Brain pericyte (primary cell): ENCODE measurements around the gene STK38L.

Experiments used
- DNase-seq: peaks from one replicate; pipeline ENCODE4 v3.0.0-alpha.2; 2012; ENCODE audit warnings: low read depth, low spot score

Gene STK38L

DNA sequence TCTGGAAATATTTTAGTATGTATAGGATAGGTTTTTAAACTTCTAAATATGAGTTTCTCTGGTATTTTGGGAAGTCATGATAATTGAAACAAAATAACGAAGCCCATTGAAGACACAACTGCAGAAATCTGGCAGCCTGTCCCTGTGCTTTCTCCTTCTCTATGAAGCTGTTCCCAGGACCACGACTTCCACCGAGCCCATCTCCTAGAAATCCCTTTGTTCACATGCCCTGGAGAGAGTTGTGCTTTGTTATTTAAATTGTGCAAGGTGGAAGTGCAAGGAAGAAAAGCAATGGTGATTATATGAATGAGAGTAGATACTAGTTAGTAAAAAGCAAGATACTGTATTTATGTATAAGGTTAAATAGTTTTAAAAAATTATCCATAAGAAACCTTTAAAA is 32.2 kb downstream of the STK38L start:
- no peak for DNase-seq

- no peak for DNase-seq
These were observed 33.8 kb downstream of the STK38L start for GRCh38 chr12:27277846-27278260.

DNA sequence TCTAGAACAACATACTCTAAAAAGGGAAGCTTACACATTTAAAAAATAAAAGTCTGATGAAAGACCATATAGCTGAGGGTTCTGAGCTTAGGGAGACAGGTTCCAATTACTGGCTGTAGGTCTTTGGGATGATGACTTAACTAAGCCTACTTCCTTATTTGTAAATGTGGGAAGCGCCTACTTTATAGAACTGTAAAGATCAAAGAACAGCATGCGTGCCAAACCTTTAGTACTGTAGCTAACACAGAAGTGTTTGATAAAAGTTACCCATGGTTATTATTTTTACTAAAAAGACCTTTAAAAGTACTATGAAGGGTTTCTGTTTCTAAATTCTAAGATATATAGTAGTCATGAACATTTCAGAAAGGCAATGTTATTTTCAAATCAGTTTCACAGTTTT is 35.7 kb downstream of the STK38L start:
- no peak for DNase-seq

DNA sequence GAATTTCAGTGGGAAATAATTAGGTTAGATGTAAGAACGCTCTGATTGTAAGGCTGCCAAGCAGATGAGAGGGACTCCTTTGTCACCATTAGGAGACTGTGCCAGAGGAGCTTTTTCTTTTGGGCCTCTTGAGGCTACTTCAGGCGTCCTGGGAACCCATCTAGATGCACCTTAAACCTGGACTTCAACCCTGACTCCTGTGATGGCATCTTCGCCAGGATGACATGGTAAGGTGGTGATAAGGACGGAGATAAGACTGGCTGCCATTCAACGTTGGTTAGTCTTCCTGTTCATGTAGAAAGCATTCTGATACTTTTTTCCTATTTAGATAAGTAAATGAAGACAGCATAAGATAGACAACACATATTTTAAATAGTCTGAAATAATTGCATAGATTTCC is 36.3 kb downstream of the STK38L start:
- DNase-seq, result no peak

GRCh38 chr12:27282754-27283153 is 38.7 kb downstream of the STK38L start:
- no peak for DNase-seq

DNA sequence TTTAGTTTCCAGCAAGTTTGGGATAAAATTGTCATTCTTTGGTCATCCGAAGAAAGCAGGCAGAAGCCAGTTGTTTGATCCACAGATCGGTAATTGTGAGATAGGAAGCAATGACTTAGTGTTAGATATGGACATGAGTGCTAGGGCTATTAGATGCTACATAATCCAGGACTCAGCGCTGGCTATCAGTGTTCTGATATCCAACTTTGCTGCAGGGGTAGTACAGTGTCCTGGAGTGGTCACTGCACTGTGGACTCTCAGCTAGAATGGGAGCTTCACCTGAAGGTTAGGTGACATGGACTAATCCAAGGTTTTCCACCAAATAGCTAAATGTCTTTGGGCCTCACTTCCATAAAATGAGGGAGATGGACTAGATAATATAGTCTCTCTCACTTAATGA is 39.9 kb downstream of the STK38L start:
- no peak for DNase-seq

DNA sequence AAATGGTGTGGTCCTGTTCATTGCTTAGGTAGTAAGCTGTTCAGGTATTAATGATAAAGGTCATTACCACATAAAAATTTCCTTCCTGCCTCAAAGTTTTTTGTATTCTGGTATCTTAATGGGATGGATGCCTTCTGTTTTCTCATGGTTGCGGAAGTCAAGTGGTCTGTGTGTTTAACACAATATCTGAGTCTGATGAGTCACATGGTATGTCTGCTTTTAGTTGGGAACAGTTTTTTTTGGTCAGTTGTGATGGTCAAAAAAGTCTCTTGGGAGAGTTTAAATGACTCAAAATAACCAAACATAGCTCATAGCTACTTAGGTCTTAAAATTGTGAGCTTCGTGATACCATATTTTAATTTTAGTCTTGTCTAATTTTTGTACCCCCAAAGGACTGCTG is 40.7 kb downstream of the STK38L start:
- DNase-seq, result no peak

GRCh38 chr12:27285403-27285802 is 41.3 kb downstream of the STK38L start:
- no peak for DNase-seq

DNA sequence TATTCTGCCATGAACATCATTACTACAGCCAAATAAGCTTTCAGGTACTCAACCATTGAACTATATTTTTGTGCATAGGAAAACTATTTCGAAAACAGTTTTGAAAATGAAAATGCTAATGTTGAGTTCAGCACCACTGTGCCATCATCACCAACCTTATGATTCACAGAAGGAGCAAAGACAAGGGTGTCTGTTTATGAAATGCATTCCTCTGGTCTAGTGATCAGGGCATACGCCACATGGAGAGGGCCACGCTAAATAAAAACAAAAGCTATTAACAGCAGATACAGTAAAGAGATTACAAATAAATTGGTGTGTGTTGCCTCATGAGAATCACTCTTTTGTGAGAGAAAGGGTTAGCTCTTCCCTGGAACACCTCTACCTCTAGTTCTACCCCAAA is 45.3 kb downstream of the STK38L start:
- DNase-seq, result no peak

- no peak for DNase-seq
These were observed 46.5 kb downstream of the STK38L start for GRCh38 chr12:27290501-27291168.

GRCh38 chr12:27291862-27292261 is 47.8 kb downstream of the STK38L start:
- no peak for DNase-seq

- DNase-seq, result no peak
These were observed 48.6 kb downstream of the STK38L start for GRCh38 chr12:27292718-27293117.

GRCh38 chr12:27293463-27293862 is 49.4 kb downstream of the STK38L start:
- no peak for DNase-seq

DNA sequence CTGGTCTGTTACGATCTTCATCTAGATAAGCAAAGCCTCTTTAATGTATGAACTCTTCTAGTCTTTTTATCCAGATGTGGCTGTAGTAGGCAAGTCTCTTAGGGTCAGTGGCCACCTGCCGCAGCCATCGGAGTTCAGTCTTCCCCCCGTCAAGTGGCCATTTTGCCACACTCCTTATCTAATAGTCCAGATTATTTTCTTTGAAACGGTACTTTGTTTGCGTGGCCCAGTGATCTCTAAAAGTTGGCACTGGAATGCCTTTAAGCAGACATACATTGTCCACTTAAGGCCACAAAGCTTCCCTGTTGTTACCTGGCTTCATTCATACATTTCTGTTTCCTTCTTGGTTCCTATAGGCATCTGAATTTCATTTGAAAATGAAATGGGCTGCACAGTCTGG is 52.6 kb downstream of the STK38L start:
- no peak for DNase-seq

DNA sequence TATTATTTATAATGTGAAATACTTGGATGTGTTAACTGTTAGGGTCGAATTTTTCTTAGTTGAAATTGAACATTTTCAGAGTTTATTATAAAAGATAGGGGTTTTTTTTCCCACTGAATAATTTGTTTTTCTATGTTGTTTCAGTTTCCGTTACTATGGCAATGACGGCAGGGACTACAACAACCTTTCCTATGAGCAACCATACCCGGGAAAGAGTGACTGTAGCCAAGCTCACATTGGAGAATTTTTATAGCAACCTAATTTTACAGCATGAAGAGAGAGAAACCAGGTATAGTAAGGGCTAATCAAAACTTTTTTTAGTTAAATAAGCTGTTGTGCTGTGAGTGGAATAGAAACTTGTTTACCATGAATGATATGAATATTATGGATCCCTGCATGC is 53.5 kb downstream of the STK38L start:
- DNase-seq, result no peak

- no peak for DNase-seq
These were observed 55.0 kb downstream of the STK38L start for GRCh38 chr12:27299102-27299501.

DNA sequence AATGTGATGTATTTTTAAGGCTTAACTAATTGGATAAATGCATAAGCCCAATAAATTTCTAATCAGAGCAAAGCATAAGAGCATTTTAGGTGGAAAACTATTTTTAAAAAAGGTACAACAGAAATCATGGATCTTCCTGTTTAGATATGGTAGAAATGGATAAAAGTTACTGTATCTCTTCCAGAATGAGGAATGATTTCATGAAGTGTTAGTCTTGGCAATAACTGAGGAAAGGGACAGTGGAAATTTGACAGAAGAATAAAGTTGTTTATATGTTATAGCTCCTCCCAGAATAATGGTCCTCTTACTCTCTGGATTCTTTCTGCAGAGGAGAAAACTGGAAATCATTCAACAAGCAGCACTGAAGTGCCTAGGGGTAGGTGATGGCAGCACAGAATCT is 56.1 kb downstream of the STK38L start:
- DNase-seq, result no peak

DNA sequence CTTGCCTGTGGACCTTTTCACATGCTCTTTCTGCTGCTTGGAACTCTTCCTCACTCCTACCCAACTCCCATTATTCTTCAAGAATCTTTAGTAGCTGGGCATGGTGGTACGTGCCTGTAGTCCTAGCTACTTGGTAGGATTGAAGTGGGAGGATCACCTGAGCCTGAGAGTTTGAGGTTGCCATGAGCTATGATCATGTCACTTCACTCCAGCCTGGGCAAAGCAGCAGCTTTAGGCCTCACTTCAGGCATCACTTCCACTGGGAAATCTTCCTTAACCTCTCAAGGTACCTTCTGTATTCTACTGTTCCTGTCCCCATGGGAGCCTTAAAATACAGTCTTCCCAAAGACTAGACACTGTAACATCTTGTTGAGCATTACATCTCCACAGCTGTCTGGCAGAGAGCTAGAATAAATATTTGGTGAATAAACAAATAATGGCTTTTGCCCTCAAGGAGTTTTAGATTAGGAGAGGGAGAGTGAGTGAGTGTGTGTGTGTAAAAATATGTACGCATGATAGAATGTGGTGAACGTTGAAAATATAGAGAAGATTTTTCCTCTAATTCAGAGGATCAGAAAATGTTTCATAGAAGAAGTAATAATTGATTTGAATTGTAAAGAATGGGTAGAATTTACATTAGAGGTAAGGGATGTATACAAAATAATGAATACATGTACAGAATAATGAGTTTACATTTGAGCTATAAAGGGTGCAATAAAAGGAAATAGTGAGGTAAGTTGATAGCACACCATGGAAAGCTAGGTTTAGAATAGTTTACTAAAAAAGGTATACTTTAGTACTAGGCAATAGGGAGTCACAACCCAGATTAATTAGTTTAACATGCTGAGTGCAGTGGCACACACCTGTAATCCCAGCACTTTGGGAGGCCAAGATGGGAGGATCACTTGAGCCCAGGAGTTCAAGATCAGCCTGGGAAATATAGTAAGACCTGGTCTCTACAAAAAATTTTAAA is 59.3 kb downstream of the STK38L start:
- DNase-seq, result peak; percentile 58

- no peak for DNase-seq
These were observed 60.8 kb downstream of the STK38L start for GRCh38 chr12:27304856-27305255.

- no peak for DNase-seq
These were observed 61.8 kb downstream of the STK38L start for GRCh38 chr12:27305673-27306456.

DNA sequence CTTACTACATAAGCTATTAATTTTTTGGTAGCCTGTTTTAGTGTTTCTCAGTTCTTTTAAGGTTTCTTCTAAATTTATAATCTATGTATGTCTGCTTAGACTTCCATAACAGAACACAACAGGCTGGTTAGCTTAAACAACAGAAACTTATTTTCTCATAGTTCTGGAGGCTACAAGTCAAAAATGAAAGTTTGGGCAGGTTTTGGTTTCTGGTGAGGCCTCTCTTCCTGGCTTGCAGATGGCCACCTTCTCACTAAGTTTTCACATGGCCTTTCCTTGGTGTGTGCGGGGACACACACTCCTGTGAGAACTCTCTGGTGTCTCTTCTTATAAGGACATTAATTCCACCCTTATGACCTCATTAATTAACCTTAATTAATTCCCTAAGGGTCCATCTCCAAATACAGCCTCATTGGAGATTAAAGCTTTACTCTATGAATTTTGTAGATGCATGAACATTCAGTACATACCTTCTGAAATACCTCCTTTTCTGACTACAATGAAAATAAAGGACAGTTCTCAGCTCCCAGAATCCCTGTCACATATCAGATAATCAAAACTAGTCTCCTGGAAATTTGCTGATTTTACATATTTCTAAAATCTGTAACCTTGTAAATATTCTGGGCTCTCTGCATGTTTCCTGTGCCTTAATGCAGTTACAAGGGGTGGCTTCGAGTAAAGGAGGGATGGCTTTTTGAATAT is 65.4 kb downstream of the STK38L start:
- DNase-seq, result no peak

- no peak for DNase-seq
These were observed 65.9 kb downstream of the STK38L start for GRCh38 chr12:27309995-27310315.
